NB4 (cell line): ENCODE measurements around the gene PCSK5.

ENCODE experiments used
- DNase-seq: peaks from one replicate; pipeline ENCODE4 v3.0.0; 2010; ENCODE audit warnings: low read depth
- H3K4me3 ChIP-seq: one replicate; pipeline ENCODE4 v1.5.1; 2011; ENCODE audit warnings: mild to moderate bottlenecking, low read depth, low read length, moderate library complexity
- MYC ChIP-seq: IDR thresholded peaks from 2 replicates; pipeline ENCODE4 v1.6.1; 2011; ENCODE audit warnings: low read depth, low read length
- POLR2A ChIP-seq: IDR thresholded peaks from 2 replicates; pipeline ENCODE4 v1.6.1; 2011; ENCODE audit warnings: mild to moderate bottlenecking; ENCODE audit not compliant: insufficient read length; ENCODE audit errors: extremely low read depth
- TF ChIP-seq, protein P1 (sequence below): IDR thresholded peaks from 2 replicates; pipeline ENCODE4 v1.6.1; 2011; ENCODE audit warnings: low read depth, low read length
- TF ChIP-seq, protein P2 (sequence below): IDR thresholded peaks from one replicate; pipeline ENCODE4 v1.5.1; 2012; ENCODE audit warnings: low read depth, low read length

The PCSK5 gene

DNA sequence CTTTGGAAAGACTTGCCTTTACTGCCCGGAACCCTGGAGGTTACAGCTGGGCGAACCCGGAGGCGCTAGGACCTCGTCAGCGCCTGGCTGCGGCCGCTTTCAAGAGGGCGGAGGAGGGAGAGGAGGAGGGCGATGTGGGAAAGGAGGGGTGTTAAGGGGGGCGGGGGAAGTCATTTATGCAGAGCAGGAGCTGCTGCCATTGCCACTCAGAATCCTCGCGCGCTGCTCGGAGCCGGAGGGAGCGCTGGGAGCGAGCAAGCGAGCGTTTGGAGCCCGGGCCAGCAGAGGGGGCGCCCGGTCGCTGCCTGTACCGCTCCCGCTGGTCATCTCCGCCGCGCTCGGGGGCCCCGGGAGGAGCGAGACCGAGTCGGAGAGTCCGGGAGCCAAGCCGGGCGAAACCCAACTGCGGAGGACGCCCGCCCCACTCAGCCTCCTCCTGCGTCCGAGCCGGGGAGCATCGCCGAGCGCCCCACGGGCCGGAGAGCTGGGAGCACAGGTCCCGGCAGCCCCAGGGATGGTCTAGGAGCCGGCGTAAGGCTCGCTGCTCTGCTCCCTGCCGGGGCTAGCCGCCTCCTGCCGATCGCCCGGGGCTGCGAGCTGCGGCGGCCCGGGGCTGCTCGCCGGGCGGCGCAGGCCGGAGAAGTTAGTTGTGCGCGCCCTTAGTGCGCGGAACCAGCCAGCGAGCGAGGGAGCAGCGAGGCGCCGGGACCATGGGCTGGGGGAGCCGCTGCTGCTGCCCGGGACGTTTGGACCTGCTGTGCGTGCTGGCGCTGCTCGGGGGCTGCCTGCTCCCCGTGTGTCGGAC is at the start of gene PCSK5:
PCSK5 (plus strand) TSS at position 202 of the 805 bp plus-strand sequence; CDS start at position 711, 509 bp downstream.
- peak within 1 kb of the TSS; percentile 3 for H3K4me3 ChIP-seq
- TF ChIP-seq POLR2A (no peak), MYC (no peak)
- TF ChIP-seq, protein P1, sequence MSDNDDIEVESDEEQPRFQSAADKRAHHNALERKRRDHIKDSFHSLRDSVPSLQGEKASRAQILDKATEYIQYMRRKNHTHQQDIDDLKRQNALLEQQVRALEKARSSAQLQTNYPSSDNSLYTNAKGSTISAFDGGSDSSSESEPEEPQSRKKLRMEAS, result no peak
- TF ChIP-seq, protein P2, sequence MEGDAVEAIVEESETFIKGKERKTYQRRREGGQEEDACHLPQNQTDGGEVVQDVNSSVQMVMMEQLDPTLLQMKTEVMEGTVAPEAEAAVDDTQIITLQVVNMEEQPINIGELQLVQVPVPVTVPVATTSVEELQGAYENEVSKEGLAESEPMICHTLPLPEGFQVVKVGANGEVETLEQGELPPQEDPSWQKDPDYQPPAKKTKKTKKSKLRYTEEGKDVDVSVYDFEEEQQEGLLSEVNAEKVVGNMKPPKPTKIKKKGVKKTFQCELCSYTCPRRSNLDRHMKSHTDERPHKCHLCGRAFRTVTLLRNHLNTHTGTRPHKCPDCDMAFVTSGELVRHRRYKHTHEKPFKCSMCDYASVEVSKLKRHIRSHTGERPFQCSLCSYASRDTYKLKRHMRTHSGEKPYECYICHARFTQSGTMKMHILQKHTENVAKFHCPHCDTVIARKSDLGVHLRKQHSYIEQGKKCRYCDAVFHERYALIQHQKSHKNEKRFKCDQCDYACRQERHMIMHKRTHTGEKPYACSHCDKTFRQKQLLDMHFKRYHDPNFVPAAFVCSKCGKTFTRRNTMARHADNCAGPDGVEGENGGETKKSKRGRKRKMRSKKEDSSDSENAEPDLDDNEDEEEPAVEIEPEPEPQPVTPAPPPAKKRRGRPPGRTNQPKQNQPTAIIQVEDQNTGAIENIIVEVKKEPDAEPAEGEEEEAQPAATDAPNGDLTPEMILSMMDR, result no peak
- peak; percentile 57 for DNase-seq

DNA sequence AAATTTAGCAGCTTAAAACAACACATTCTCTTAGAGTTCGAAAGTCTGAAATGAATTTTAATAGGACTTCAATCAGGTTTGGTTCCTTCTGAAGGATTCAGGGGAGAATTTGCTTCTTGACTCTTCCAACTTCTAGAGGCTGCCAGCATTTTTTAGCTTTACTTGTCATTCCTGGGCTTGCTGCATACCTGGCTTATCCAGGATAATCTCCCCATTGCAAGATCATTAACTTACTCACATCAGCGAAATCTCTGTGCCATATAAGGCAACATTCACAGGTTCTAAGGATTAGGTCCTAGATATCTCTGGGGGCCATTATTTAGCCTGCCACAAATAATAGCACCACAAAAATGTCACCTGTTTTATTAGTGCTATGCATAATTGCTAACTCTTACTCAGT is 46.2 kb upstream of the PCSK5 start:
- H3K4me3 ChIP-seq, result no peak overlapping the region
- TF ChIP-seq, protein P2, result no peak
- TF ChIP-seq POLR2A (no peak), MYC (no peak)
- TF ChIP-seq, protein P1, result no peak
- no peak for DNase-seq

DNA sequence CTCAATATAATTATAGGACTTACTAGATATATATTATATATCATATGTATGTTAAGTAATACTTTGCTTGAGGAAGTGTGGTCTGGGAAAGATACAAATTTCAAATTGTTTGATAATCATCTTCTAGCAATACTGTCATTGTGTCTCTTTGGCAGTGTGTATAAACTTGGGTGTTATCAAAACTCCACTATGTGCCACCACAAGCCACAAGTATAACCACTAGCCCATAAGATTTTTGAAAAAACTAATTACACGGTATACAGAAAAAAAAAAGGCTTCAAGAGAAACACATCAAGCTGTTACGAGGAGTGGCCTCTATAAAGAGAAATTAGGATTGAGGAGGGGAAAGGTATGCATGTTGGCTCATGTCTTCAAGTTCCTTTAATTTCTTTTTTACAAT is 44.7 kb upstream of the PCSK5 start:
- no peak overlapping the region for H3K4me3 ChIP-seq
- TF ChIP-seq POLR2A (no peak), MYC (no peak)
- TF ChIP-seq, protein P2, result no peak
- TF ChIP-seq, protein P1, result no peak
- no peak for DNase-seq

DNA sequence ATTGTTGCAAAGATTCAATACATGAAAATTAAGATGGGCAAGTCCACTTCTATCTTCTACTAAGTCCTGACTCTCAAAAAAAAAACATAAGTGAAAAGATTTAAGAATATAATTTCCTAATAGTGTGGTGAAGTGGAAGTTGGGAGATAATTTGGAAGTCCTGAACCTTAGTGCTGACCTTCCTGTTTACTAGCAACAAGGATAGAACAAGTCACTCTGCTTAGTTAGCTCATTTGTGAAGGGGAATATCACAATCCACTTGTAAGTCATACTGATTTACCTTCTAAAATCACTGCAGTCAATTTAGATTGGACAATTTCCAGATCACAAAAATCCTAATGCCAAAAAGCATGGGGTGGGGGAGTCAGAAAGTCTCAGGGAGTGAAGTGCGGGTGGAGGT is 43.4 kb upstream of the PCSK5 start:
- DNase-seq, result no peak
- TF ChIP-seq, protein P2, result no peak
- TF ChIP-seq MYC (no peak), POLR2A (no peak)
- TF ChIP-seq, protein P1, result no peak
- no peak overlapping the region for H3K4me3 ChIP-seq

DNA sequence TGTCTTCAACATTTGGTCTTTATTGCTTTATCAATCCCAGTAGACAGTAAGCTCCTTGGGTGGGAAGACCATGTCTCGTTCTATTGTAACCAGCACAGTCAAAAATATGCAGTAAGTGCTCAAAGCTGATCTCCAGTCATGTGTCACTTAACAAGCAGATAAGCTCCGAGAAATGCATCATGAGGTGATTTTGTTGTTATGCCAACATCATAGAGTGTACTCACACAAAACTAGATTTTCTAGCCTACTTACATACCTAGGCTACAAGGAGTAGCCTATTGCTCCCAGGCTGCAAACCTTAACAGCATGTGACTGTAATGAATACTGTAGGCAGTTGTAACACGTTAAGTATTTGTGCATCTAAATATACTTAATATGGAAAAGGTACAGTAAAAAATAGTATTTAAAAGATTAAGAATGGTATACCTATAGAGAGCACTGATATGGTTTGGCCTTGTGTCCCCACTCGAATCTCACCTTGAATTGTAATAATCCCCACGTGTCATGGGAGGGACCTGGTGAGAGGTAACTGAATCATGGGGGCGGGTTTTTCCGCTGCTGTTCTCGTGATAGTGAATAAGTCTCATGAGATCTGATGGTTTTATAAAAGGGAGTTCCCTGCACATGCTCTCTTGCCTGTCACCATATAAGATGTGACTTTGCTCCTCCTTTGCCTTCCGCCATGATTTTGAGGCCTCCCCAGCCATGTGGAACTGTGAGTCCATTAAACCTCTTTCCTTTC is 39.8 kb upstream of the PCSK5 start:
- no peak for DNase-seq
- H3K4me3 ChIP-seq, result no peak overlapping the region
- TF ChIP-seq, protein P1, result no peak
- TF ChIP-seq POLR2A, result no peak
- TF ChIP-seq, protein P2, result no peak
- TF ChIP-seq MYC, result no peak
